ENCODE results near the gene TRIM13. TPM values are rescaled to one million over a fixed set of nuclear protein-coding genes. Genes with fewer than 3 reads are reported as not detected.
"Not testable (repeated sequence)": the region's sequence is repeated elsewhere in the genome, so short reads cannot be mapped to it uniquely, and the experiment has no call there.

TRIM13 gene
- total and polyA plus RNA-seq, 2 donors: 28.4 to 40.2 TPM

- no peaks in the 10 kb centered on the region for H3K9me3 ChIP-seq (ENCODE audit: control insufficient read depth in 2 of 2, insufficient read depth in 1 of 2, low read length in 1 of 2)
- H3K36me3 ChIP-seq (ENCODE audit: control insufficient read depth in 2 of 2, insufficient read depth in 2 of 2, low read length in 1 of 2): peaks cover 0 to 22% of the 10 kb centered on the region in 2 donors
- no peak for DNase-seq (ENCODE audit: low read depth in 6 of 9, low spot score in 9 of 9)
- WGBS: 96% methylated on average over 3 of the region's 3 CpGs
- no peak overlapping the region for H3K4me3 ChIP-seq (ENCODE audit: low read length in 2 of 2)
- no peak overlapping the region for H3K27ac ChIP-seq (ENCODE audit: low read depth in 1 of 2, low read length in 1 of 2)
- no peaks in the 10 kb centered on the region for H3K27me3 ChIP-seq (ENCODE audit: control insufficient read depth in 2 of 2, insufficient read depth in 1 of 2, low read length in 1 of 2)
- H3K4me1 ChIP-seq (ENCODE audit: control insufficient read depth in 2 of 2, insufficient read depth in 2 of 2, low read length in 2 of 2): no peaks in the 10 kb centered on the region
Measured at GRCh38 chr13:50030315-50030714, 33.5 kb downstream of the TRIM13 start.

GRCh38 chr13:50033725-50034124, 36.9 kb downstream of the TRIM13 start:
- DNase-seq (ENCODE audit: low read depth in 6 of 9, low spot score in 9 of 9): no peak
- no peaks in the 10 kb centered on the region for H3K9me3 ChIP-seq (ENCODE audit: control insufficient read depth in 2 of 2, insufficient read depth in 1 of 2, low read length in 1 of 2)
- no peak overlapping the region for H3K27ac ChIP-seq (ENCODE audit: low read depth in 1 of 2, low read length in 1 of 2)
- no peaks in the 10 kb centered on the region for H3K4me1 ChIP-seq (ENCODE audit: control insufficient read depth in 2 of 2, insufficient read depth in 2 of 2, low read length in 2 of 2)
- no peak overlapping the region for H3K4me3 ChIP-seq (ENCODE audit: low read length in 2 of 2)
- no peaks in the 10 kb centered on the region for H3K27me3 ChIP-seq (ENCODE audit: control insufficient read depth in 2 of 2, insufficient read depth in 1 of 2, low read length in 1 of 2)
- H3K36me3 ChIP-seq (ENCODE audit: control insufficient read depth in 2 of 2, insufficient read depth in 2 of 2, low read length in 1 of 2): peaks cover 3 to 11% of the 10 kb centered on the region in 2 donors

GRCh38 chr13:50037788-50038187, 40.9 kb downstream of the TRIM13 start:
- Histone ChIP-seq H3K36me3 (ENCODE audit: control insufficient read depth in 2 of 2, insufficient read depth in 2 of 2, low read length in 1 of 2) (peaks cover 7 to 34% of the 10 kb centered on the region in 2 donors), H3K4me1 (ENCODE audit: control insufficient read depth in 2 of 2, insufficient read depth in 2 of 2, low read length in 2 of 2) (no peaks in the 10 kb centered on the region), H3K27me3 (ENCODE audit: control insufficient read depth in 2 of 2, insufficient read depth in 1 of 2, low read length in 1 of 2) (no peaks in the 10 kb centered on the region), H3K27ac (ENCODE audit: low read depth in 1 of 2, low read length in 1 of 2) (no peak overlapping the region), H3K4me3 (ENCODE audit: low read length in 2 of 2) (no peak overlapping the region), H3K9me3 (ENCODE audit: control insufficient read depth in 2 of 2, insufficient read depth in 1 of 2, low read length in 1 of 2) (no peaks in the 10 kb centered on the region)
- DNase-seq (ENCODE audit: low read depth in 6 of 9, low spot score in 9 of 9): no peak

GRCh38 chr13:50038266-50038665, 41.4 kb downstream of the TRIM13 start:
- WGBS: over 99% methylated on average over 6 of the region's 6 CpGs
- no peak for DNase-seq (ENCODE audit: low read depth in 6 of 9, low spot score in 9 of 9)
- Histone ChIP-seq H3K27ac (ENCODE audit: low read depth in 1 of 2, low read length in 1 of 2) (no peak overlapping the region), H3K4me3 (ENCODE audit: low read length in 2 of 2) (no peak overlapping the region), H3K4me1 (ENCODE audit: control insufficient read depth in 2 of 2, insufficient read depth in 2 of 2, low read length in 2 of 2) (no peaks in the 10 kb centered on the region), H3K36me3 (ENCODE audit: control insufficient read depth in 2 of 2, insufficient read depth in 2 of 2, low read length in 1 of 2) (peaks cover 8 to 39% of the 10 kb centered on the region in 2 donors), H3K27me3 (ENCODE audit: control insufficient read depth in 2 of 2, insufficient read depth in 1 of 2, low read length in 1 of 2) (no peaks in the 10 kb centered on the region), H3K9me3 (ENCODE audit: control insufficient read depth in 2 of 2, insufficient read depth in 1 of 2, low read length in 1 of 2) (no peaks in the 10 kb centered on the region)

GRCh38 chr13:50052478-50052877, 55.6 kb downstream of the TRIM13 start:
- WGBS: 76% methylated on average over 4 of the region's 4 CpGs
- H3K36me3 ChIP-seq (ENCODE audit: control insufficient read depth in 2 of 2, insufficient read depth in 2 of 2, low read length in 1 of 2): peaks cover 11 to 58% of the 10 kb centered on the region in 2 donors
- no peak for DNase-seq (ENCODE audit: low read depth in 6 of 9, low spot score in 9 of 9)
- H3K27ac ChIP-seq (ENCODE audit: low read depth in 1 of 2, low read length in 1 of 2): no peak overlapping the region
- no peak overlapping the region for H3K4me3 ChIP-seq (ENCODE audit: low read length in 2 of 2)
- H3K9me3 ChIP-seq (ENCODE audit: control insufficient read depth in 2 of 2, insufficient read depth in 1 of 2, low read length in 1 of 2): no peaks in the 10 kb centered on the region
- no peaks in the 10 kb centered on the region for H3K27me3 ChIP-seq (ENCODE audit: control insufficient read depth in 2 of 2, insufficient read depth in 1 of 2, low read length in 1 of 2)
- no peaks in the 10 kb centered on the region for H3K4me1 ChIP-seq (ENCODE audit: control insufficient read depth in 2 of 2, insufficient read depth in 2 of 2, low read length in 2 of 2)

GRCh38 chr13:50053844-50054243, 57.0 kb downstream of the TRIM13 start:
- Histone ChIP-seq H3K27me3 (ENCODE audit: control insufficient read depth in 2 of 2, insufficient read depth in 1 of 2, low read length in 1 of 2) (no peaks in the 10 kb centered on the region), H3K4me1 (ENCODE audit: control insufficient read depth in 2 of 2, insufficient read depth in 2 of 2, low read length in 2 of 2) (no peaks in the 10 kb centered on the region), H3K4me3 (ENCODE audit: low read length in 2 of 2) (no peak overlapping the region), H3K27ac (ENCODE audit: low read depth in 1 of 2, low read length in 1 of 2) (no peak overlapping the region), H3K9me3 (ENCODE audit: control insufficient read depth in 2 of 2, insufficient read depth in 1 of 2, low read length in 1 of 2) (no peaks in the 10 kb centered on the region), H3K36me3 (ENCODE audit: control insufficient read depth in 2 of 2, insufficient read depth in 2 of 2, low read length in 1 of 2) (peaks cover 11 to 64% of the 10 kb centered on the region in 2 donors)
- WGBS: 94% methylated on average over 1 of the region's 1 CpG
- no peak for DNase-seq (ENCODE audit: low read depth in 6 of 9, low spot score in 9 of 9)

- Histone ChIP-seq H3K36me3 (ENCODE audit: control insufficient read depth in 2 of 2, insufficient read depth in 2 of 2, low read length in 1 of 2) (peaks cover 12 to 67% of the 10 kb centered on the region in 2 donors), H3K9me3 (ENCODE audit: control insufficient read depth in 2 of 2, insufficient read depth in 1 of 2, low read length in 1 of 2) (no peaks in the 10 kb centered on the region), H3K4me1 (ENCODE audit: control insufficient read depth in 2 of 2, insufficient read depth in 2 of 2, low read length in 2 of 2) (no peaks in the 10 kb centered on the region), H3K27me3 (ENCODE audit: control insufficient read depth in 2 of 2, insufficient read depth in 1 of 2, low read length in 1 of 2) (no peaks in the 10 kb centered on the region), H3K4me3 (ENCODE audit: low read length in 2 of 2) (no peak overlapping the region), H3K27ac (ENCODE audit: low read depth in 1 of 2, low read length in 1 of 2) (no peak overlapping the region)
- no peak for DNase-seq (ENCODE audit: low read depth in 6 of 9, low spot score in 9 of 9)
- 91% methylated on average over 1 of the region's 1 CpG for WGBS
Measured at GRCh38 chr13:50055454-50055853, 58.6 kb downstream of the TRIM13 start.

- no peak for DNase-seq (ENCODE audit: low read depth in 6 of 9, low spot score in 9 of 9)
- Histone ChIP-seq H3K27me3 (ENCODE audit: control insufficient read depth in 2 of 2, insufficient read depth in 1 of 2, low read length in 1 of 2) (no peaks in the 10 kb centered on the region), H3K36me3 (ENCODE audit: control insufficient read depth in 2 of 2, insufficient read depth in 2 of 2, low read length in 1 of 2) (peaks cover 9 to 62% of the 10 kb centered on the region in 2 donors), H3K27ac (ENCODE audit: low read depth in 1 of 2, low read length in 1 of 2) (no peak overlapping the region), H3K4me1 (ENCODE audit: control insufficient read depth in 2 of 2, insufficient read depth in 2 of 2, low read length in 2 of 2) (no peaks in the 10 kb centered on the region), H3K4me3 (ENCODE audit: low read length in 2 of 2) (no peak overlapping the region), H3K9me3 (ENCODE audit: control insufficient read depth in 2 of 2, insufficient read depth in 1 of 2, low read length in 1 of 2) (no peaks in the 10 kb centered on the region)
- WGBS: 99% methylated on average over 1 of the region's 1 CpG
Measured at GRCh38 chr13:50060718-50061117, 63.9 kb downstream of the TRIM13 start.

GRCh38 chr13:50062336-50062735, 65.5 kb downstream of the TRIM13 start:
- H3K4me1 ChIP-seq (ENCODE audit: control insufficient read depth in 2 of 2, insufficient read depth in 2 of 2, low read length in 2 of 2); DNase-seq (ENCODE audit: low read depth in 6 of 9, low spot score in 9 of 9); H3K27ac ChIP-seq (ENCODE audit: low read depth in 1 of 2, low read length in 1 of 2); H3K4me3 ChIP-seq (ENCODE audit: low read length in 2 of 2); H3K27me3 ChIP-seq (ENCODE audit: control insufficient read depth in 2 of 2, insufficient read depth in 1 of 2, low read length in 1 of 2); H3K9me3 ChIP-seq (ENCODE audit: control insufficient read depth in 2 of 2, insufficient read depth in 1 of 2, low read length in 1 of 2): not testable (repeated sequence)
- WGBS: 98% methylated on average over 7 of the region's 7 CpGs
- peaks cover 13 to 69% of the 10 kb centered on the region in 2 donors for H3K36me3 ChIP-seq (ENCODE audit: control insufficient read depth in 2 of 2, insufficient read depth in 2 of 2, low read length in 1 of 2)

GRCh38 chr13:50065712-50066111, 68.9 kb downstream of the TRIM13 start:
- DNase-seq (ENCODE audit: low read depth in 6 of 9, low spot score in 9 of 9): no peak
- peaks cover 13 to 73% of the 10 kb centered on the region in 2 donors for H3K36me3 ChIP-seq (ENCODE audit: control insufficient read depth in 2 of 2, insufficient read depth in 2 of 2, low read length in 1 of 2)
- no peaks in the 10 kb centered on the region for H3K4me1 ChIP-seq (ENCODE audit: control insufficient read depth in 2 of 2, insufficient read depth in 2 of 2, low read length in 2 of 2)
- H3K27ac ChIP-seq (ENCODE audit: low read depth in 1 of 2, low read length in 1 of 2): no peak overlapping the region
- no peaks in the 10 kb centered on the region for H3K27me3 ChIP-seq (ENCODE audit: control insufficient read depth in 2 of 2, insufficient read depth in 1 of 2, low read length in 1 of 2)
- no peak overlapping the region for H3K4me3 ChIP-seq (ENCODE audit: low read length in 2 of 2)
- WGBS: 94% methylated on average over 1 of the region's 1 CpG
- no peaks in the 10 kb centered on the region for H3K9me3 ChIP-seq (ENCODE audit: control insufficient read depth in 2 of 2, insufficient read depth in 1 of 2, low read length in 1 of 2)

Measured in thymus (tissue), 11 donors.